GM08714 (cell line): ENCODE results near the gene INO80C.

ENCODE experiments used
- H3K4me3 ChIP-seq: fragments of 200-500 bp; sonication (Bioruptor generic); 2 replicates; pipeline ENCODE4 v1.5.1; 2014; ENCODE audit warnings: mild to moderate bottlenecking, low read length, inconsistent platforms
- ZNF274 ChIP-seq: IDR thresholded peaks from 2 replicates; pipeline ENCODE4 v1.6.1; 2012; ENCODE audit warnings: mild to moderate bottlenecking, low read depth, low read length

The INO80C gene

DNA sequence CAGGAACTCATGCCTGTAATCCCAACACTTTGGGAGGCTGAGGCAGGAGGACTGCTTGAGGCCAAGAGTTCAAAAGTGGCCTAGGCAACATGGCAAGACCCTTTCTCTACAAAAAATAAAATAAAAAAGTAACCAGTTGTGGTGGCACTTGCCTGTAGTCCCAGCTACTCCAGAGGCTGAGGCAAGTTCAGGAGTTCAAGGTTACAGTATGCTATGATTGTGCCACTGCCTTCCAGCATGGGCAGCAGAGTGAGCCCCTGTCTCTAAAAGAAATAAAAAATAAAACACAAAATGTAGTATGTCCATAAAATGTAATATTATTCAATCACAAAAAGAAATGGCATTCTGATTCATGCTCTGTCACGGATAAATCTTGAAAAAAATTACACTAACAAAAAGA, 11.9 kb downstream of the INO80C start:
- no peak overlapping the region for H3K4me3 ChIP-seq
- no peak for TF ChIP-seq ZNF274

GRCh38 chr18:35484034-35484433, 13.7 kb downstream of the INO80C start:
- no peak overlapping the region for H3K4me3 ChIP-seq
- no peak for TF ChIP-seq ZNF274

GRCh38 chr18:35481960-35482366, 15.8 kb downstream of the INO80C start:
- no peak overlapping the region for H3K4me3 ChIP-seq

DNA sequence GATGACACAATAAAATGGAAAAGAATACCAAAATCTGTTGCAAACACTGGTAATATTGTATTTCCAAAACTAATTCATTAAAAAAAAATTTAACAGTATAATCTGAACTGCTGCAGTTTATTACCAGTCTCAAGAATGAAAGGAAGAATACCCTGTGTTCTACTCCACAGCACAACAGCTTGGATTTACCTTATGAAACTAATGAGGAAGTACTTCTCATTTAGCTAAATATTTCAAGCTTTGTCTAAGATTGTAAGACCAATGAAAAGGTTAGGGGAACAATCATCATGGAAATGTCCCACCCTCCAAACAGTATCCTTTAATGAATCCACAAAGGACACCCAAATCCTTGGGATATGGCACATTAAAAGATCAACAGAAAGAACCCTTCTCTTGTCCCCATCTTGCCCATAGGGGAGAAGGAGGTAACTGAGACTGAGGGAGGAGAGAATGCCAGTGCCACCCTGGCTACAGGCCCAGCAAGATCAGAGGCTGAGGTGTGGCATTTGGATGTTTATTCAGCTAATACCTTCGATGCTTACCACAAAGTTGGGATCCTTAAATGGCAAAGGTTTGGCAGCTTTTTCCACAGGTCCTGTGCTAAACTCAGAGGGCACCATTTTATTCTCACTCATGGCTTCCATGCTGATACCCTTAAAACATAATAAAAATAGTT, 17.7 kb downstream of the INO80C start:
- TF ChIP-seq ZNF274: no peak
- no peak overlapping the region for H3K4me3 ChIP-seq

More at GRCh38 chr18:35481960-35482366, 15.8 kb downstream of the INO80C start:
- no peak for TF ChIP-seq ZNF274

GRCh38 chr18:35478520-35479435, 19.0 kb downstream of the INO80C start:
- no peak for TF ChIP-seq ZNF274
- H3K4me3 ChIP-seq: no peak overlapping the region

DNA sequence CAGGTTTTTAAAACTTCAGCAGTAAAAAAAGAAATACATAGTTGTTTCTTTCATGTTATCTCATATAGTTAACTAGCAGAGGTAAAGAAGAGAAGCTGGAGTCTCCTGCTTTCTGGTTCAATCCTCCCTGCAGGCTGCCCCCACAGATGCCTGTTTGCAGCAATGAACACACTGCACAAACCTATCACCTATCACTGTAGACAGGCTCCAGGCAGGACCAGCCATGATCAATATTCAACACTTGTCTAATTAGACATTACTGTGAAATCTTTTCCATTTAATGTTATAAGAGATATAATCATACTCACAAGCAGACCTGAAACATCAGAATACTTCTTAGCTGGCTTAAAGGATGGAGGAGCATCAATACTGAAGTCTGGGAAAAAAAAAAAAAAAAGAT, 19.8 kb downstream of the INO80C start:
- H3K4me3 ChIP-seq: no peak overlapping the region
- TF ChIP-seq ZNF274: no peak

GRCh38 chr18:35477497-35477896, 20.3 kb downstream of the INO80C start:
- no peak overlapping the region for H3K4me3 ChIP-seq
- TF ChIP-seq ZNF274: no peak

DNA sequence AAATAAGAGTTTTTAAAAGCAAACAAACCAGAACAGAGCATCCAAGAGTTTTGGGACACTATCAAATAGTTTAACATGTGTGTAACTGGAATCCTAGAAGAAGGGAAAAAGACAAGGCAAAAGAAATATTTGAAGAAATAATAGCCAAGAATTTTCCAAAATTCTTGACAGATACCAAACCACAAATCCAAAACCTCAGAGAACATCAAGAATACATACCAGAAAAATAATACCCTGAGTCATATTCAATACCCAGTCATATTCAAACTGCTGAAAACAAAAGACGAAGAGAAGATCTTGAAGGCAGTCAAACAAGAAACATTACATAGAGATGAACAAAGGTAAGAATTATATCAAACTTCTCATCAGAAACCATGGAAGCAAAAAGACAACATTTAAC, 22.9 kb downstream of the INO80C start:
- no peak for TF ChIP-seq ZNF274
- no peak overlapping the region for H3K4me3 ChIP-seq

DNA sequence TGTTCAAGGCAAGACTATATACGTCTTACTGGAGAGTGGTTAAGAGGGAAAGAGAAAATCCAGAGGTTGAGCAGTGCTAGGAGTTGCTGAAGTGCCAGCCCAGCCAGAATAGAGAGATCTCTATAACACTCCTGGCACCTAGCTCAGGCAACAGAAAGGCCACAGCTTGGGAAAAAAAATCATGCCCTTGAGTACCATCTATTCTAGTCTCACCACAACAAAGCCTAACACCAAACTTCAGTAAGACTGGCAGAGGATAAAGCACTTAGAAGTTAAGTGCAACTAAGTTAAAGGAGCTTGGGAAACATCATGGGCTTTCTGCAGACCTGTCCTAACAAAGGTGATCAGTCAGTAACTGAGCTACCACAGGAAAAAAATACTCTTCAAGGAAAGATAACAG, 24.2 kb downstream of the INO80C start:
- H3K4me3 ChIP-seq: no peak overlapping the region
- no peak for TF ChIP-seq ZNF274

- no peak for TF ChIP-seq ZNF274
Observed at GRCh38 chr18:35470435-35470834, 27.3 kb downstream of the INO80C start.

DNA sequence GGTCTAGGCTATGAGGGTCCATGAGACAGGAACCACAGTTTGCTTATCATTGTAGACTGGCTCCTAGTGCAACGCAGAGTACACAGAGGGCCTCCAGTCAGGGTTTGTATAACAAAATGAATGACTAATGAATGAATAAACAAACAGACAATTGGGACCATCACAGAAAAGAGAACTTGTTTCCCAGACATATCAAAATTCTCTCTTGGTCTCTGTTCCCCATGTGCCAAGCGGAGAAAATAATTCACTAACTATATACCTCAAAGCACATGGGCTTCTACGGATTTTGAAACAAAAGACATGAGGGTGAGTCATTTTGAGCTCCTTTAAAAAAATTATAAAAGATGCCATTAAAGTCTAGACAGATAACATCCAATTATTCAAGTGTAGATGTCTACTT, 28.0 kb downstream of the INO80C start:
- H3K4me3 ChIP-seq: no peak overlapping the region
- no peak for TF ChIP-seq ZNF274

More at GRCh38 chr18:35470435-35470834, 27.3 kb downstream of the INO80C start:
- no peak overlapping the region for H3K4me3 ChIP-seq

DNA sequence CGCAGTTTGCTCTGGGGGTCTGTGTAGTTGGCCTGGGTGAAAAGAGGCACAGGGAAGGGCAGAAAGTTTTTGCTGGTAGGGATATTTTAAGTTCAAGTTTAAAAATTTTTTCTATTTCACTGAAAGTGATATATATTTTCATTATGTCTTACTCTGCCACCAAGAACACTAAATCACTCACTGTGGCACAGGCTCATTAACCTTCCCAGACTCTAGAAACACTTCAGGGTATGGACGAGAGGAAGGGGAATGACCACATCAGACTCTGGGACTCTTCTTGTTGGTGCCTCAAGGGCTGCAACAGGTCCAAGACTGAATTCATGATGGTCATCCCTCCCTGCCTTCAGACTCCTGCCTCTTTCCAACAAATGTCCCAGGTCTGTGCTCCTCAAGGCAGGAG, 29.0 kb downstream of the INO80C start:
- TF ChIP-seq ZNF274: no peak

DNA sequence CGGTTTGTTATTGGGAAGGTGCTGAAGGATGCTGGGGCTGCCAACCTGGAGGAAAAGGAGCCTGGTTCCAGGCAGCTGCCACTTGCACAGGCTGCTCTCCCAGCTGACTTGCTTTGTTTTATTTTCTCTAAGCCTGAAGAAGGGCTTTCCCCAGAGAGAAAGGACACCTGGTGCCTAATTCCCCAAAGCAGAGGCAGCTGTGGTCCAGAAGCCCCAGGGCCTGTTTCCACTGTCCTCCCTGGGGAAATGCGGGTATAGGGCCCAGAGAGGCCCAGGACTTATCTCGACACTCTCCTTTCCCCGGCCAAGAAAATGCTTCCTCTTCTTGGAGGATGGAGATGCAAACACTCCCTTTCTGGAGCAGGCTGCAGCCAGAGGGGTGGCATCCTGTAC, 30.1 kb downstream of the INO80C start:
- H3K4me3 ChIP-seq: no peak overlapping the region; the same call in 1 of the 2 replicates
- no peak for TF ChIP-seq ZNF274

More for the DNA sequence above, 29.0 kb downstream of the INO80C start:
- H3K4me3 ChIP-seq: no peak overlapping the region

- H3K4me3 ChIP-seq: no peak overlapping the region; the same call in 1 of the 2 replicates
- TF ChIP-seq ZNF274: no peak
Observed at GRCh38 chr18:35466815-35467623, 30.7 kb downstream of the INO80C start.
